Dendritic cell treated with granulocyte-macrophage colony-stimulating factor and Interleukin-4, amounts not matched to agents 40 ng/mL and 50 ng/mL, for 4 days (primary cell): ENCODE measurements around the gene TRAT1.
"Not testable (repeated sequence)": the region's sequence is repeated elsewhere in the genome, so short reads cannot be mapped to it uniquely, and the experiment has no call there.

Source experiments
- H3K27ac Mint-ChIP-seq: one replicate; pipeline ENCODE4 v1.8.0; 2022; ENCODE audit warnings: mild to moderate bottlenecking, mixed read lengths
- H3K27me3 Mint-ChIP-seq: one replicate; pipeline ENCODE4 v1.8.0; 2022; ENCODE audit warnings: mild to moderate bottlenecking, mixed read lengths
- H3K36me3 Mint-ChIP-seq: one replicate; pipeline ENCODE4 v1.8.0; 2022; ENCODE audit warnings: low read depth, mixed read lengths
- H3K4me1 Mint-ChIP-seq: one replicate; pipeline ENCODE4 v1.8.0; 2022; ENCODE audit warnings: low read depth, mixed read lengths
- H3K4me3 Mint-ChIP-seq: one replicate; pipeline ENCODE4 v1.8.0; 2022; ENCODE audit warnings: mild to moderate bottlenecking, moderate library complexity, mixed read lengths
- H3K9me3 Mint-ChIP-seq: one replicate; pipeline ENCODE4 v1.8.0; 2022; ENCODE audit warnings: mixed read lengths
- intact Hi-C: fragments of 100-400 bp; cut with micrococcal nuclease; formaldehyde crosslinking; loops from one replicate; pipeline ENCODE4 v1.15.0; 2022

TRAT1 gene

GRCh38 chr3:108822123-108822897 is at the start of gene TRAT1:
TSS of gene TRAT1 (plus strand) at chr3:108822786. CDS start at chr3:108822928, 142 bp downstream.
- H3K4me1 Mint-ChIP-seq = no peaks in the 10 kb centered on the region
- no peak within 1 kb of the TSS for H3K4me3 Mint-ChIP-seq
- H3K27me3 Mint-ChIP-seq = peaks cover 2% of the 10 kb centered on the region
- no peaks in the 10 kb centered on the region for H3K9me3 Mint-ChIP-seq
- intact Hi-C loops = no loop called here
- H3K27ac Mint-ChIP-seq = no peak within 1 kb of the TSS
- no peaks in the 10 kb centered on the region for H3K36me3 Mint-ChIP-seq

GRCh38 chr3:108775649-108776048 is 46.9 kb upstream of the TRAT1 start:
- no peaks in the 10 kb centered on the region for H3K9me3 Mint-ChIP-seq
- H3K4me3 Mint-ChIP-seq = no peak overlapping the region
- no peak overlapping the region for H3K27ac Mint-ChIP-seq
- no peaks in the 10 kb centered on the region for H3K36me3 Mint-ChIP-seq
- intact Hi-C loops = no loop called here
- H3K4me1 Mint-ChIP-seq = no peaks in the 10 kb centered on the region
- no peaks in the 10 kb centered on the region for H3K27me3 Mint-ChIP-seq

- intact Hi-C loops = no loop called here
- Mint-ChIP-seq H3K27me3 (no peaks in the 10 kb centered on the region), H3K36me3 (no peaks in the 10 kb centered on the region), H3K4me1 (no peaks in the 10 kb centered on the region), H3K4me3 (no peak overlapping the region), H3K9me3 (no peaks in the 10 kb centered on the region), H3K27ac (no peak overlapping the region)
Measured at GRCh38 chr3:108779496-108779895, 43.1 kb upstream of the TRAT1 start.

DNA sequence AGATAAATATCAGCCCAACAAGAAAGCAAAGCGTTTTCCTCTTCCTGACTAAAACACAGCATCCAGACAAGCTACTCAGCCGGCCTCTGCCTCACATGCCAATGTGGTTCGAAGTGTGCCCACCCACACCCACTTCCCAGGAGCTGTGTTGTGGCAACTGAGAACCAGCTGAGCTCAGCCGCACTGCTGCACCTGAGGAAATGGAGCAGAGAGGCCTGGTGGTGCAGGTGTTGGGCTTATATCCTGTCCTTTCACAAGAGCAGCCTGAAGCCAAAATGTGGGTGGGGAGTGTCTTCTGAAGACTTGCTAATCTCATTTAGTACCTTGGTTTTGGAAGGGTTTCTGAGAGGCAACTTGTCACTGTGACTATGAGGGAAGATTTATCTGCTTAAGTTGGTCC is 42.4 kb upstream of the TRAT1 start:
- Mint-ChIP-seq H3K36me3 (no peaks in the 10 kb centered on the region), H3K4me1 (no peaks in the 10 kb centered on the region), H3K4me3 (no peak overlapping the region), H3K27me3 (no peaks in the 10 kb centered on the region), H3K9me3 (no peaks in the 10 kb centered on the region), H3K27ac (no peak overlapping the region)
- intact Hi-C loops = no loop called here

GRCh38 chr3:108791473-108791872 is 31.1 kb upstream of the TRAT1 start:
- H3K27me3 Mint-ChIP-seq = no peaks in the 10 kb centered on the region
- intact Hi-C loops = no loop called here
- H3K36me3 Mint-ChIP-seq = no peaks in the 10 kb centered on the region

DNA sequence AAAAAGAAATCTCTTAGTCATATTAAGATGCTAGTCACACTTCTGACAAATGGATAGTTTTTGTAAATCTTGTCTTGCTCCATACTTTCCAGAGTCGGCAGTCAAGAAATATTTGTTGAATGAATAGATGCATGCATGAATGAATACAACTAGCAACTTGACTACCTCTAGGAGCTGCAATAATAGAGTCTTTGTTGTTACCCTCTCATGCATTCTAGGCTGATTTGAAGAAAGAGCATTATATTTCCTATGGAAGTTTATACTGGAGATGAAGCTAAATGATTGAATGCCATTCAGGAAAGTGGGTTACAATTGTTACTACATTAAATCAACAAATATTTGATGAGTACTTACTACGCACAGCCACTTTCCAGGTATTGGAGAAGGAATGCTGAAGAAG is 18.1 kb upstream of the TRAT1 start:
- no peak overlapping the region for H3K4me3 Mint-ChIP-seq
- no peaks in the 10 kb centered on the region for H3K36me3 Mint-ChIP-seq
- H3K4me1 Mint-ChIP-seq = no peaks in the 10 kb centered on the region
- H3K27me3 Mint-ChIP-seq = no peaks in the 10 kb centered on the region
- H3K9me3 Mint-ChIP-seq = peaks cover 16% of the 10 kb centered on the region
- H3K27ac Mint-ChIP-seq = no peak overlapping the region
- intact Hi-C loops = no loop called here

More at GRCh38 chr3:108791473-108791872, 31.1 kb upstream of the TRAT1 start:
- no peak overlapping the region for H3K4me3 Mint-ChIP-seq
- H3K27ac Mint-ChIP-seq = no peak overlapping the region
- peaks cover 4% of the 10 kb centered on the region for H3K9me3 Mint-ChIP-seq
- no peaks in the 10 kb centered on the region for H3K4me1 Mint-ChIP-seq

DNA sequence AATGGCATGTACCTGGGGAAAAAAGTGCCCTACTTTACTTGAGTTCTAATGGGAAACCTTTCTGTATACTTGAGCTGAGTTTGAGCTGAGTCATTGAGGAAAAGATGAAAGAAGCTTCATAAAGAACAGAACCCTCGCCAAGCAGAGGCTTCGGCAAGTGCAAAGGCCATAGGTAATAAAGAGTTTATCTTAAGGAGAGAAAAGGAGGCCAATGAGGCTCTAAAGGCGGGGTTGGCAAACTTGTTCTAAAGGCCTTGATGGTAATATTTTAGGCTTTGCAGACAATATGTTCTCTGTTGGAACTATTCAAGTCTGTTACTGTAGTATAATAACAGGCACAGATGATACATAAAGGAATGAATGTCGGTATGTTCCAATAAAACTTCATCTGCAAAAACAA is 17.6 kb upstream of the TRAT1 start:
- H3K4me3 Mint-ChIP-seq = no peak overlapping the region
- H3K4me1 Mint-ChIP-seq = no peaks in the 10 kb centered on the region
- no peak overlapping the region for H3K27ac Mint-ChIP-seq
- peaks cover 16% of the 10 kb centered on the region for H3K9me3 Mint-ChIP-seq
- H3K27me3 Mint-ChIP-seq = no peaks in the 10 kb centered on the region
- no peaks in the 10 kb centered on the region for H3K36me3 Mint-ChIP-seq
- intact Hi-C loops = no loop called here

DNA sequence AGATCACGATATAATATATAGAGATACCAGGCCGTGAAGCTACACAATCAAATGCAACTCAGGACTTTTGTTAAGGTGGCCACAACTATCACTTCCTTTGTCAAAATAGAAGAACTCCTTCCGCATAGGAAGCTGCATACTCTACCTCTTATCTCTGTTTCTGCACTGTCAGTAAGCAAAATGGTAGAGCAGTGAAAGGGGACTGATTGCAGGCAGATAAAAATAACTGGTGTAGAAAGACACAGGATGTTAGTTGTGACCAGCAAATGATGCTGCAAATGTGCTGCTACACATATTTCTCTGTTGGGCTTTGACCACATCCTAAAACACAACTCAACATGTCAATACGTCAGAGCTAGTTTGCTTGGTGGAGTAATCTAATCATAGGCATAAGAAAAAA is 16.3 kb upstream of the TRAT1 start:
- Mint-ChIP-seq H3K4me1 (no peaks in the 10 kb centered on the region), H3K36me3 (no peaks in the 10 kb centered on the region), H3K9me3 (peaks cover 4% of the 10 kb centered on the region), H3K4me3 (no peak overlapping the region), H3K27ac (no peak overlapping the region), H3K27me3 (no peaks in the 10 kb centered on the region)
- intact Hi-C loops = no loop called here

GRCh38 chr3:108818404-108818803 is 4.2 kb upstream of the TRAT1 start:
- H3K4me3 Mint-ChIP-seq = no peak overlapping the region
- H3K27ac Mint-ChIP-seq = no peak overlapping the region
- intact Hi-C loops = no loop called here

DNA sequence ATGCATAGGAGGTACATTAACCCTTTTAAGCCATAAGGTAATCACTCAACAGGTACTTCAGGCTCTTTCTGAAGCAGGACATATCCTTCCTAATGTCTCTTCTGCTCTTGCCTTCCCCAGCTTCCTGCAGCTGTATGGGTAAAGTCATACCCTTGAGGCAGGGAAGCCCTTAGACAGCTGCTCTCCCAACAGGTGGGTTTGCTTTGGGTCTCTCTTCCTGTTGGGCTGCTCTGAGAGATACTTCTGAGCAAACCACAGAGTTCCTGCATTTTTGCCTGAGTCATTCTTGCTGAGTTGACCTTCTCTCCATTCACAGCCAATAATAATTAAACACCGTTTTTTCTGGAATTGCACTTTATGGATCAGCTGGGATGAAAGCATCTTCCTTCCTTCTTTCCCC is 2.0 kb upstream of the TRAT1 start:
- no peak overlapping the region for H3K4me3 Mint-ChIP-seq
- H3K4me1 Mint-ChIP-seq = no peaks in the 10 kb centered on the region

More at GRCh38 chr3:108818404-108818803, 4.2 kb upstream of the TRAT1 start:
- Mint-ChIP-seq H3K9me3 (no peaks in the 10 kb centered on the region), H3K27me3 (peaks cover 2% of the 10 kb centered on the region), H3K4me1 (no peaks in the 10 kb centered on the region), H3K36me3 (no peaks in the 10 kb centered on the region)

DNA sequence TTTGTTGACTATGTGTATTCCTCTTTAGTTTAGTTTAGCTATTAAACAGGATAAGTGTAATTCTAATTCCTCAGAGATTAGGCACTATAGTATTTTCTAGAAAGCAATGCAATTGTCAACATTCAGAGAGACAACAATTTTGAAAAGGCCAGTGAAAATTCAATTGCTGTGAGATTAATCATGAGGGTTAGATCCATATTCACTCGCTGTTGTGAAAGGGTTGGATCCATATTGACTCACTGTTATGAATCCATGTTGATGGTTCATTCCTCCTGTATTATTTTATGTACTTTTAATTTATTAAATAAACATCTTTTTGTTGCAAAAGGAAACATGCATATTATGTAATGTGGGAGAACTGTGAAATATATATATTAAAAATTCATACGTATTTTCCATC is 641 bp downstream of the TRAT1 start:
- no peak overlapping the region for H3K27ac Mint-ChIP-seq
- no peaks in the 10 kb centered on the region for H3K9me3 Mint-ChIP-seq
- peaks cover 2% of the 10 kb centered on the region for H3K27me3 Mint-ChIP-seq
- no peak overlapping the region for H3K4me3 Mint-ChIP-seq
- H3K36me3 Mint-ChIP-seq = no peaks in the 10 kb centered on the region
- no peaks in the 10 kb centered on the region for H3K4me1 Mint-ChIP-seq
- intact Hi-C loops = no loop called here

More for the DNA sequence above, 2.0 kb upstream of the TRAT1 start:
- Mint-ChIP-seq H3K27me3 (peaks cover 2% of the 10 kb centered on the region), H3K27ac (no peak overlapping the region), H3K9me3 (no peaks in the 10 kb centered on the region), H3K36me3 (no peaks in the 10 kb centered on the region)
- intact Hi-C loops = no loop called here

DNA sequence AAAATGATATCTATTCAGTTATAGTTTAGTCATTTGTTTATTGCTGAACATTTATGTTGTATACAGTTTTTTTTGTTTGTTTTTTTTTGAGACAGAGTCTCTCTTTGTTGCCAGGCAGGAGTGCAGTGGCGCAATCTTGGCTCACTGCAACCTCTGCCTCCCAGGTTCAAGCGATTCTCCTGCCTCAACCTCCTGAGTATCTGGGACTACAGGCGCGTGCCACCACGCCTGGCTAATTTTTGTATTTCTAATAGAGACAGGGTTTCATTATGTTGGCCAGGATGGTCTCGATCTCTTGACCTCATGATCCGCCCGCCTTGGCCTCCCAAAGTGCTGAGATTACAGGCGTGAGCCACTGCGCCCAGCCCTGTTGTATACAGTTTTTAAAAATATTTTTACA is 1.2 kb downstream of the TRAT1 start:
- H3K27ac Mint-ChIP-seq, H3K9me3 Mint-ChIP-seq, H3K27me3 Mint-ChIP-seq, intact Hi-C loops, H3K4me3 Mint-ChIP-seq, H3K36me3 Mint-ChIP-seq, H3K4me1 Mint-ChIP-seq: not testable (repeated sequence)

DNA sequence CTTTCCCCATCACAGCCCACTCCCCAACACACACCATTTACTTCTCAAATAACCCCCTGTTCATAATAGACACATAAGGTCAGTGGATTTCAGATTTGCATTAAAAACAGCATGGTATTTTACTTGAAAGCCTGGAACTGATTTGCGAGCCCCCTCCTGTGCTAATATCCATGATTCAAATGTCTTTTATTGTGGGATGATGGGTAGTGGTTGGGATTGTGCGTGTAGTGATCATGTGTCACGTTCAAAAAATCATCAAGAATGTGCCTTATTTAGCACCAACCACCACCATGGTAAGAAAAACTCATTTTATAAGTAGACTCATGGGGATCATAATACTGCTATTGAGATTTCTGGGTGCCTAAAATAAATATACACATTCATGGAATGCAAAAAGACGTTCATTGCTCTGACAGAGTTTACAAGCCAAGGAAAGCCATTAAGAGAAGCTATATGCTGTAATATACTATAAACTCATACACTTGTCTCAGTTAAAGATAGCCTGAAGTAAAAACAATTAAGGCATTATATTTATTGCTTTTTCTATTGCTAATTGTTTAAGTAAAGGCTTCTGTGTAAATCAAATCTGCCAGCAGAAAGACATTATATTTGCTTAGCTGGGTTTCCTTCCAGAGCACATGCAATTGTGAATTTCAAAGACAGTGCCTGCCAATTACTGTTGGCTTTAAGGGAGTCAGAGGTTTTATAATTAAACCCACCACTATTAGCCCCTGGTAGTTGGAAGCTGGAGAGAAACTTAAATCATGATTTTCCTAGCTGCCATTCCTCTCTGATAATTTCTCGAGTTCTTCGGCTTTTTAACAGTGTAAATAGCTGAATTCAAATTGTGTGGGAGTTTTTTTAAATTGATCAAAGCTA is 4.0 kb downstream of the TRAT1 start:
- intact Hi-C loops = no loop called here
- Mint-ChIP-seq H3K9me3 (no peaks in the 10 kb centered on the region), H3K36me3 (no peaks in the 10 kb centered on the region), H3K27me3 (no peaks in the 10 kb centered on the region), H3K4me3 (no peak overlapping the region), H3K4me1 (no peaks in the 10 kb centered on the region), H3K27ac (no peak overlapping the region)

GRCh38 chr3:108830381-108830780 is 7.8 kb downstream of the TRAT1 start:
- intact Hi-C loops = no loop called here
- no peaks in the 10 kb centered on the region for H3K27me3 Mint-ChIP-seq
- no peaks in the 10 kb centered on the region for H3K36me3 Mint-ChIP-seq
- no peak overlapping the region for H3K27ac Mint-ChIP-seq
- no peak overlapping the region for H3K4me3 Mint-ChIP-seq
- H3K4me1 Mint-ChIP-seq = no peaks in the 10 kb centered on the region
- H3K9me3 Mint-ChIP-seq = no peaks in the 10 kb centered on the region
